Neuron (in vitro differentiated cells): Measurements from ENCODE around the gene LYL1.
A peak's percentile ranks its signal among the peaks of the same experiment; 100 is the strongest.

Experiments
- H2AFZ ChIP-seq: one replicate; pipeline ENCODE4 v1.6.1; 2013; ENCODE audit warnings: low read depth, mild to moderate bottlenecking, inconsistent platforms, low read length, moderate library complexity
- H3K27me3 ChIP-seq: one replicate; pipeline ENCODE4 v1.6.1; 2013; ENCODE audit warnings: low read length; ENCODE audit not compliant: insufficient read depth
- H3K36me3 ChIP-seq: one replicate; pipeline ENCODE4 v1.6.1; 2013; ENCODE audit warnings: low read length; ENCODE audit not compliant: insufficient read depth
- H3K4me1 ChIP-seq: one replicate; pipeline ENCODE4 v1.6.1; 2013; ENCODE audit warnings: low read length; ENCODE audit not compliant: insufficient read depth
- H3K4me3 ChIP-seq: 2 replicates; pipeline ENCODE4 v1.5.1; 2013; ENCODE audit warnings: mild to moderate bottlenecking, low read length, moderate library complexity
- H3K9me3 ChIP-seq: one replicate; pipeline ENCODE4 v1.6.1; 2013; ENCODE audit warnings: low read length

Gene LYL1

DNA sequence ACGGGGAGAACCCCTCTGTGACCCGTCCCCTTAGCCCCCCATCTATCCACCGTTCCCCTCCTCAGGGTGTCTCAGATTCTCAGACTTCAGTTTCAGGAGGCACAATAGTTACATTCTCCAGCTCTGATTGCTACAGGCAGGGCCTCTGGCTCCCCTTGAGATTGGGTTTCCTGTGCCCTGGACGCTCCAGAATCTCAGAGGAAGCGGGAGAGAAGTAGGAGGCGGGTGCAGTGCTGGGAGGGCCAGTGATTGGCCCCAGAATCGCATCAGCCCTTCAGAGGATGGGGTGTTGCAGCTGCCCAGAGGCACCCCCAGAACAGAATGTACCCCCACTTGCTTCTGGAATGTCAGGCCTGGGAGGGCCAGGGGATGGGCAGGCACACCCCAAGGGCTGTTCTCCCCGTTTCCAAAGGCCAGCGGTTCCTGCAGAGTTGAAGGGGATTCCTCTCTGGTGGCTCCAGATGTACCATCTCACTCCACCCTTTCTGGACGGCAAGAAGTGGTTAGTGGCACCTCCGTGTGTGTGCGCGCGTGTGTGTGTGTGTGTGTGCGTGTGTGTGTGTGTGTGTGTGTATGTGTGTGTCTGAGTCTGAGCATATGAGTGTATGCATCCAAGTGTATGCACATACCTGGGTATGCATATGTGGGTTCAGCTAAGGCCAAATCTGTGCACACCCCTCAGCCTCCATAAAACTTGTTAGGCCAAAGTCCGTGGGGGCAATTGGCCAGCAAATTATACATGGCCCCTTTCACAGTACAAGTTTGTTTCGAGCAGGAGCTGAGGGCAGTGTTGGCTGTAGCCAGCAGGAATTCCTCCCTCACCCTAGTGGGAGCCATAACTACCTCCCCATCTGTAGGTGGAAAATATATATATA, 35.5 kb downstream of the LYL1 start:
- peaks cover 92% of the 10 kb centered on the region for H3K27me3 ChIP-seq
- H2AFZ ChIP-seq: no peak overlapping the region
- no peaks in the 10 kb centered on the region for H3K36me3 ChIP-seq
- H3K4me3 ChIP-seq: no peak overlapping the region
- H3K4me1 ChIP-seq: no peaks in the 10 kb centered on the region
- H3K9me3 ChIP-seq: no peaks in the 10 kb centered on the region

DNA sequence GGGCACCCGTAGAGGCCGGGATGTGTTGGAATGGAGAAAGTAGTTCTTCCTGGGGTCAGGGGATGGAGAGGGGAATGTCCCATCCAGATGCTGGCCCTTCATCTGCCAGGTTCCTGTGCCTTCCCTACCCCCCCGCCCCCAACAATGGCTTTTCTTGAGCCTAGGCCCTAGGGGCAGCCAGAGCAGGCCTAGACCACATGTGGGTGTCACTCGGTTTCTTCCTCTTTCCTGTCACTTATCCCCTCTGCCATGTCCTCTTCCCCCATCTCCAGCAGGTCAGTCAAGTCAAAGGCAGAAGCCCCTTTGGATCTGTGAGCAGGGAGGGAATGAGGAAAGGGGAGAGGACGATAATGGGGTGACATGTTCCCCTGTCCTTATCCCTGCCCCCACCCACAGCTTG, 36.4 kb downstream of the LYL1 start:
- H3K4me3 ChIP-seq: no peak overlapping the region
- H3K36me3 ChIP-seq: no peaks in the 10 kb centered on the region
- peaks cover 92% of the 10 kb centered on the region for H3K27me3 ChIP-seq
- peaks cover 4% of the 10 kb centered on the region for H3K4me1 ChIP-seq
- H3K9me3 ChIP-seq: no peaks in the 10 kb centered on the region
- H2AFZ ChIP-seq: no peak overlapping the region

DNA sequence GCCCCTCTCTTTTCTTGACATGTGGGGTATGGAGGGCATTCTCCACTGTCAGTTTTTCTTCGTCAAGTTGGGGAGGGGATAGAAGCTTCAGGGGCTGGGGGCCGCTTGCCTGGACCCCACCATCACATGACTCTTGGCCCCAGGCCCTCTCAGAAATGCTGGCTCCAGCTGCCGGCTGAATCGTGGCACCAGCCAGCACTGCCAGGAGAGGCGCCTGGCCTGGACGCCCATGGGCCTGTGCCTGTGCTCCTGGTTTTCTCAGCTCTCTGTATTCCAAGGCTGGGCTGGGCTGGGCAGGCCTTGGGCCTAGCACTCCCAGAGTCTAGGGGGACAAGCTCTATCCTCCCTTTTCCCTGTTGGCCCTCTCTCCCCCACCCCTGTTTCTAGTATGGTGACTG, 38.6 kb downstream of the LYL1 start:
- no peaks in the 10 kb centered on the region for H3K36me3 ChIP-seq
- H2AFZ ChIP-seq: no peak overlapping the region
- peaks cover 16% of the 10 kb centered on the region for H3K4me1 ChIP-seq
- no peak overlapping the region for H3K4me3 ChIP-seq
- H3K27me3 ChIP-seq: peaks cover 90% of the 10 kb centered on the region
- no peaks in the 10 kb centered on the region for H3K9me3 ChIP-seq

DNA sequence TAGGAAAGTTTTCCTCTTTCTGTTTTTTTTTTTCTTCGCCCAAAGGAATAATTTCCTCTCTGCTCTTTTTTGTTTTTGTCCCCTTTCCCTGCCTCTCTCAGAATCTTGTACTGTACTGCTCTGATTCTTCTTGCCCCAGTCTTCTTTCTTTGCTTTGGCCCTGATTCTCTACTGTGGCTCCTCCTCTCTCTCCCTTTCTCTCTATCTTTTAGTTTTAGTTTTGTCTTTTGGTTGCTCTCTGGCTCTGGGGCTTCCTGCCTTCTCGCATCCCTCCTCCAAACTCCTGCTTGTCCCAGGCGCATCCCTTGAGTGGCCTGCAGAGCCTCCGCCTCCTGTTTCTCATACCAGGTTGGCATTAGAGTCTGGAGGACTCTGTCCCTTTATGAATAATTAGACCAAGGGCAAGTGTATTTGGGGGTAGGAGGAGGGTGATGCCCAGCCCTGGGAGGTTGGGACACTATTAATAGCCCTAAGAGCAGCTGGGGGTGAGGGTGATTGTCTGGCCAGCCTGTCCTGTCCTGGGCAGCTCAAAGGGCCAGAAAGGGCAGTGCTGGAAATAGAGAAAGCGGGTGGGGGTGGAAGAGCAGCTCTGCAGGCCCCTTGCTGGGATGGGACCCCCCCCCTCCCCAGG, 39.1 kb downstream of the LYL1 start:
- H3K9me3 ChIP-seq: no peaks in the 10 kb centered on the region
- H3K27me3 ChIP-seq: peaks cover 90% of the 10 kb centered on the region
- no peak overlapping the region for H3K4me3 ChIP-seq
- no peaks in the 10 kb centered on the region for H3K36me3 ChIP-seq
- no peak overlapping the region for H2AFZ ChIP-seq
- H3K4me1 ChIP-seq: peaks cover 16% of the 10 kb centered on the region

DNA sequence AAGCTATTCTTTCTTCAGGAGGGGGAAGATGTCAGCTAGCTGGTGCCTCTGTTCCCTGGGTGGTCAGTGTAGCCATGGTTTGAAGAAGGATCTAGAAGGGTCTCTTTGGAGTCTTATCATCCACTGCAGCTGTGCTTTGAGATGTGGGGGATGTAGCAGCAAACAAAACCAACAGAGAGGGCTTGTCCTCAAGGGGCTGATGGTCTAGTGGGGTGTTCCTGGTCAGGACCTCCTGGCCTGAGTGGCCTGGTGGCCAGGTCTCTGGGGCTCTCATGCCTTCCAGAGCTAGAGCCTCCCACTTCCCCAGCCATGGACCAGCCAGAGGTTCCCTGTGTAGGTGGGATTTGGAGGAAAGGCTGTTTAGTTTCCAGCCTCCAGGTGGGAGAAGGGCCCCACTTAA, 40.3 kb downstream of the LYL1 start:
- H3K9me3 ChIP-seq: no peaks in the 10 kb centered on the region
- H3K4me1 ChIP-seq: peaks cover 16% of the 10 kb centered on the region
- H3K27me3 ChIP-seq: peaks cover 93% of the 10 kb centered on the region
- H3K36me3 ChIP-seq: no peaks in the 10 kb centered on the region
- no peak overlapping the region for H2AFZ ChIP-seq
- no peak overlapping the region for H3K4me3 ChIP-seq

DNA sequence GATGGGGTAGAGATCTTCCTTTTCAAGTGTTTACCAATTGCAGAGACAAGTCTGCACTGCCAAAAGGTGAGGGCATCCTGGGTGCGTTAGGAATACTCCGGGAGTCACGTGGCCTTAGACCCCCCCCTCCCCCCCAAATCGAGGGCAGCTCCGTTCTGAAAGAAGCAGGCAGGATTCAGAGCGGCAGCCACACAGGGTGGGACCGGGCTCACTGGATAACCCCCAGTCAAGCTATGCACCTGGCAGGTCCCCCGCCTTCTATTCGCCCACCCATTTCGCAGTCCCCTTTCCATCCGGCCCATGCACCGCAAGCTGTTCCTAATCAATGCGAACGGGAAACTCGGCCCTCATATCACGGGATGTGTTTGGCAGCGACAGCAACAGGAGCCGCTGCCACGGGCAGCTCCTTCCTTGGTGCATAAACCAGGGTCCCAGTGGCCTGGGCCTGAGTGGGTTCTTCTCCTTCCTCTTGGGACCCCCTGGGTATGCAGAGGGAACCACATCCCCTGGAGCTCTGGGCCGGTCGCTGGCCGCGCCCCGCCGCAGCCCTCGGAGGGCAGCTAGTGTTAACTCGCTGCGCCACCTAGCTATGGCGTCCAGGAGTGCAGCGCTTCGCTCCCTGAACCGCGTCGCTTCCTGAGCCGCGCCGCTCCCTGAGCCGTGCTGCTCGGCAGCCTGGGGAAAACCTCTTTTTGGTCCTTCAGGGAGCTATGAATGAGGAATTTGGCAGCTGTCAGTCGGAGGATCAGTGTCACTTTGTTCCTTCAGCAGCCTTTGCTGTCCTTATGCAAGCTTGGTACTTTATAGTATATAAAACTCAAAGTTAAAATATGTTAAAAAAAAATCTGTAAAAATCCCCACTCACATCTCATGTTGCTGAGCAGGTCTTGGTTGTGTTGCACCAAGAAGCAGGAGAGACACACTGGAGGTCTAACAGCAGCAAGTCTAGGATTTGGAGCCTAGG, 41.4 kb downstream of the LYL1 start:
- peaks cover 93% of the 10 kb centered on the region for H3K27me3 ChIP-seq
- H3K9me3 ChIP-seq: no peaks in the 10 kb centered on the region
- no peak overlapping the region for H2AFZ ChIP-seq
- H3K4me1 ChIP-seq: peaks cover 16% of the 10 kb centered on the region
- no peaks in the 10 kb centered on the region for H3K36me3 ChIP-seq
- peak overlapping the region; percentile 25 for H3K4me3 ChIP-seq

DNA sequence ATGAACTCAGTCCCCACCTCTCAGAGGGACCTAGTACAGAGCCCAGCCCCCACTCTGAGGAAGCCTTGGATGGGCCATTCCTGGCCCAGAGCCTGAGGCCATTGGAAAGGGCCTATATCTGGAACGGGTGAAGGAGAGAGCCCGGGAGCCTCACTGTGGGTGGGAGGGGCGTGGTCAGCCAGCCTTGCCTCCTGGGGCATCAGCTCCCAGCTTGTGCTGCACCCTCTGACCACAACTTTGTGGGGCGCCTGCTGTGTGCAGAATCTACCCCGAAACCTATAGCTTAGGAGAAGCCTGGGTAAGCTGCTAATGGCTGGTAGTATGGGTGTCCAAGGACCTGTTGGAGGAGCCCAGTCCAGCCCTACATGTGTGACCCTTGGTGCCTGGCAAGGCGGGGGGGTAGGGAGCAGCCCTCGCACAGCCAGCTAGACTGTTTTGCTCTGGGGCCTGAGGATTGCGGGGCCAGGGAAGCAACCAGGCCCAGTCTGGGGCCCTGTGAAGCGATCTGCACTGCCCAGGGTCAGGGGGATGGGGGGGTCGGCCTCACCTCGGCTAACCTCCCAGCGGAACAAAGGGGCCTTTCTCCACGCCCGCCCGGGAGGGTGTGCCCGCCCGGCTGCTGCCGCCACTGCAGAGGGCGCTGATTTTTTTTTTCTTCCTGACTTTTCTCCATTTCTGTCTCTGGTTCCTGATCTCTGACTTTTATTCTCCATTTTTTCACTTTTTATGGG, 42.3 kb downstream of the LYL1 start:
- Histone ChIP-seq H3K27me3 (peaks cover 93% of the 10 kb centered on the region), H3K4me1 (peaks cover 22% of the 10 kb centered on the region), H3K9me3 (no peaks in the 10 kb centered on the region), H3K4me3 (no peak overlapping the region), H3K36me3 (no peaks in the 10 kb centered on the region), H2AFZ (no peak overlapping the region)

DNA sequence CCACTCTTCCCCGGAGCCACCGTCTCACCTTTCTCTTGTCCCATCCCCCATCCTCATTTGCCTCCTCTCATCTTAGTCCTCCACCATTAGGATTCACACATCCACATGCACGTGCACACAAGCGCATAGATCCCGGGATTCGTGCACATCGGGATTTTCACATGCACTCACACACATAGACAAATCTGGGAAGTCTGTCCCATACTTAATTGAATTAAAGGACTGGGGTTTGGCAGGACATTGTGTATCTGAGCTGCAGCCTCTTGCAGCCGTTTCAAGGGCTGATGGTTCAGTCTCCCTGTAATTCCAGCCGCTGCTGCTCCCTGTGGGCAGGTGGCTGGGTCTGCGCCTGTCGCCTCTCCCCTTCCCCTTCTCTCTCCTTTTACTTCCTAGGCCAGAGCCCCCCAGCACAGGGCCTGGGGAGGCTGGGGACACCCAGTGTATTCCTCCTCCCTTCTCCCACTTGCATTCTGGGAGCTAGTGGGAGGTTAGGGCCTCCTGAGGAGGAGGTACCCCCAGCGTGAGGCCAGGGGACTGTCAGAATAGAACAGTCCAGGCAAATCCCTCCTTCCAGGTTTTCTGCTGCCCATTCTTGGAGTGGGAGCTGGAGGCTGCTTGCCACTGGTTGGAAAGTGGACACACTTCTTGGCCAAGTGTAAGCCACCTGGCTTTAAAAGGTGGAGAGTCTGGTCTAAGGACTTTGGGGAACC, 43.6 kb downstream of the LYL1 start:
- H3K36me3 ChIP-seq: no peaks in the 10 kb centered on the region
- no peak overlapping the region for H2AFZ ChIP-seq
- H3K4me1 ChIP-seq: peaks cover 35% of the 10 kb centered on the region
- H3K27me3 ChIP-seq: peaks cover 92% of the 10 kb centered on the region
- H3K4me3 ChIP-seq: no peak overlapping the region
- H3K9me3 ChIP-seq: no peaks in the 10 kb centered on the region

DNA sequence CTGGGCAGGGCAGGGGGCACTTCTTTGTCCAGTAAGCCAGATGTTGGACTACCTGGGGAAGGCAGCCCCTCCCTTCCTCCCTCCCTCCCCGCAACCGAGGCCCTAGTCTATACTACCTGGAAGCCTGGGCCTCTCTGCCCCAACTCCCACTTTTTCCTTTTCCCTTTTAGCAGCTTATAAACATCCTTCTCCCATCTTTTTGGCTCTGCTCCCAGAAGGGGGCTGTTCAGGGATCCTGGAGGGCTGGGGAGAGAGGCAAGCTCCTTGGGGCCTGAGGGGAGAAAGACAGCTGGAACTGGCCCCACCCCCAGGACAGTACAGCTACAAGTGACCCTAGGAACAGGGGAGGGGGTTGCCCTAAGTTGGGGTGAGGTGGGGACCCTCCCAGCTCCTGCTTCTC, 44.9 kb downstream of the LYL1 start:
- no peaks in the 10 kb centered on the region for H3K36me3 ChIP-seq
- no peak overlapping the region for H2AFZ ChIP-seq
- H3K27me3 ChIP-seq: peaks cover 93% of the 10 kb centered on the region
- H3K4me1 ChIP-seq: peaks cover 43% of the 10 kb centered on the region
- H3K4me3 ChIP-seq: no peak overlapping the region
- no peaks in the 10 kb centered on the region for H3K9me3 ChIP-seq

DNA sequence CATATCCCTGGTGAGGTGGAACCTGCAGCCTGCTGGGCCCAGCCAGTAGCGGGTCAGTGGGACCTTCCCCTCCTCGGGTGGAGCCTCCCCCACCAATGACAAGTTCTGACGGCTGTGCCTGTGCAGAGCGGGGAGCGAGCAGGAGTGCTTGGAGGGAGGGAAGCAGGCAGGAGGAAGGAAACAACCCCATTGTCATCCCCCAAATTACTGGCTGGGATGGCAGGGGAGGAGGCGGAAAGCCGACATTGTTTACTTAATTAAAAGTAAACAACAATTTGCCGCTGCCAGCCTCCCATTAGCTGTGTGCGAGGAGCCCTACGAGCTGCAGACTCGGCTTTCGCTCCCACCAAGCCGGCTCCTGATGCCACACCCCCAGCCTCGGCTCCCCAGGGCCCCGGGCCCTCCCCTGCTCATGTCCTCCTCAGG, 45.5 kb downstream of the LYL1 start:
- Histone ChIP-seq H3K4me1 (peaks cover 45% of the 10 kb centered on the region), H3K27me3 (peaks cover 93% of the 10 kb centered on the region)

DNA sequence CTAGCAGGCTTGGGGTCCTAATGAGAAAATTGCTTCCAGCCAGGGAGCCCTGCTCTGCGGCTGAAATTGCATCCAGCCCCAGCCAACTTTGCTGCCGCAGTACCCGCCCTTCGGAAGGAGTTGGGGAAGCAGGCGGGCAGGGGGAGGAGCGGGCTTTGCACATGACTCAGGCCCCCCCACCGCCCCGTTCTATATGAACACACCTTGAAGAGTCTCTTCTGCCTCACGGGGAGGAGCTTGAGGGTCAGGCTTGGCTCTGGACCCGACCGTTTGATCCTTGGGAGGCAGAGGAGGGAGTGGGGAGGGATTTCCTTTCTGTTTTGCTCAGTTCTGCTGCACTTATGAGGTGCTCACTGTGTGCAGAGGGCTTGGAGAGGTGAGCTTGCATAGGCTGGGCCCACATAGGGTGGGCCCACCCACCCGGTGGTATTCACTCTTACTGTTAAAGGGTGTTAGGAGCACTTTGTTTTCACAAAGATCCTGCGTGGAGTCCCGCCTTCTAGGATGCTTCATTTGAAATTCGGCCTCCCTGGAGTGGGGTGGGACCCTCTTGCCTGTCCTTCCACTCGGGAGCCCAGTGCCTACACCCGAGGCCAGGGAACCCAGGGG, 46.5 kb downstream of the LYL1 start:
- Histone ChIP-seq H3K36me3 (no peaks in the 10 kb centered on the region), H3K27me3 (peaks cover 90% of the 10 kb centered on the region), H3K4me1 (peaks cover 47% of the 10 kb centered on the region), H3K9me3 (no peaks in the 10 kb centered on the region), H2AFZ (no peak overlapping the region), H3K4me3 (no peak overlapping the region)

More for the DNA sequence above, 45.5 kb downstream of the LYL1 start:
- H3K4me3 ChIP-seq: no peak overlapping the region
- H3K9me3 ChIP-seq: no peaks in the 10 kb centered on the region
- no peak overlapping the region for H2AFZ ChIP-seq
- no peaks in the 10 kb centered on the region for H3K36me3 ChIP-seq
